HG03097 (cell line): ENCODE data around the gene RBM14.
"Not testable (repeated sequence)": the region's sequence is repeated elsewhere in the genome, so short reads cannot be mapped to it uniquely, and the experiment has no call there.

Experiments used
- ATAC-seq: cut with Tn5 transposase; IDR thresholded peaks from one replicate; pipeline ENCODE4 v1.9.1; 2021; ENCODE audit not compliant: unreplicated experiment, low FRiP score

Gene RBM14

DNA sequence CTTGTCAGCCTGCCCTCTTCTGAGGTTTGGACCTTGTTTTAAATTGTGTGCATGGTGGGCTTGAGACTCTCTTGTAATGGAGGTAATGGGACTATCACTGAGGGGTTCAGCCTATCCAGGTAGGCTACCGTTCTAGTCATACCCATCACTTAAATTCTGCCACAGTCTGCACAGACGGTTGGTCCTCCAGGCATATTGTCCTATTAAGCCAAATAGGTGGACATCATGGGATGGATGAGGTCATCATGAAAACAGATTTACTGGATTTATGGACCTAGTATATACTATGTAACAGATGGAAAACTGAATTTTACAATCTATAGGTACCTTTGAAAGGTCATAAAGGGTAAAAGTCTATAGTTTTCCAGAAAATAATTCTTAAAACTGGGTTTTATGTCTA lies 12.9 kb downstream of the RBM14 start:
- ATAC-seq: no peak

- ATAC-seq: no peak
These were observed 15.5 kb downstream of the RBM14 start for GRCh38 chr11:66631883-66632282.

- ATAC-seq: no peak
These were observed 16.5 kb downstream of the RBM14 start for GRCh38 chr11:66632952-66633351.

GRCh38 chr11:66636411-66636810 lies 20.0 kb downstream of the RBM14 start:
- ATAC-seq: no peak

- ATAC-seq: no peak
These were observed 21.2 kb downstream of the RBM14 start for GRCh38 chr11:66637557-66638176.

DNA sequence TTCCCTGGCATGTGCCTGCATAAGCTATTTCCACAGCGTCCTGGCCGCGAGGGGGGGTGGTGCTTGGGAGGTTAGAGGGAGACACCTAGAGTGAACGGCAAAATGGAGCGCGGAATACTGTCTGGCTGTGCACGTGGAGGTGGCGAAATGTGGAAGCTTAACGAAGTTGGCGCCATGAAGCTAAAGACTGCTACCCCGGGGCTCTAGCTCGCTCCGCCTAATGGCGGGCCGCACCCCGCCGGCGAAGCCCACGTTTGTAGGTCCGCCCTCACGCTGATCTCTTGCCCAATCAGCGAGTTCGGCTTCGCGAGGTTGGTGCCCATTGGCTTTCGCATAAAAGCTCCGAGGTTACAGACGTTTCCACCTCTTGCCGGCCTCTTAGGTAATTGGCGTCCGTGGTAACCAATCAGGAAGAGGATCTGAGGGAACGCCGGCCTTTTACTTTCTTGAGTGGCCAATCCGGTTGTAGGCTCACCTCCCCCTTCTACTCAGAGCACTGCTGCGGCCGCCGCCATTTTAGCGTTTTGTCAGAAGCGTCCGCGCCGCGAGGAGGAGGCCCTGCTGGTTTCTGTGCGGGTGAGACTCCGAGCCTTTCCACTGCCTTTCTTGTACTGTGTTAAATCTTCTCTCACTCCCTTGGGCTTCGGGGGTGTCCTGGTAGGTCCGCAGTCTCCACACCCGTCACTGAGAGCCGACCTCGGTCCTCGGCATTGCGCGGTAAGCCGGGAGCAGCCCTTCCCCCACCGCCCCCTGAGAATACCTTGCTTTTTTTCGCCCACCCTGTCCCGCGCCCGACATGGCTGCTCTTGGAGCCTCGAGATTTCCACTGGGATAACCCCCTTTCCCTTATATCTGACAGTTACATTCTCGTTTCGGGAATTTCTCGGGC lies 22.0 kb downstream of the RBM14 start, which contains the start of gene RBM4:
Gene RBM4 (plus strand): TSS at position 527 of the 889 bp plus-strand sequence. CDS start 1,009 bp downstream, outside the sequence.
- ATAC-seq: peak; percentile 88

DNA sequence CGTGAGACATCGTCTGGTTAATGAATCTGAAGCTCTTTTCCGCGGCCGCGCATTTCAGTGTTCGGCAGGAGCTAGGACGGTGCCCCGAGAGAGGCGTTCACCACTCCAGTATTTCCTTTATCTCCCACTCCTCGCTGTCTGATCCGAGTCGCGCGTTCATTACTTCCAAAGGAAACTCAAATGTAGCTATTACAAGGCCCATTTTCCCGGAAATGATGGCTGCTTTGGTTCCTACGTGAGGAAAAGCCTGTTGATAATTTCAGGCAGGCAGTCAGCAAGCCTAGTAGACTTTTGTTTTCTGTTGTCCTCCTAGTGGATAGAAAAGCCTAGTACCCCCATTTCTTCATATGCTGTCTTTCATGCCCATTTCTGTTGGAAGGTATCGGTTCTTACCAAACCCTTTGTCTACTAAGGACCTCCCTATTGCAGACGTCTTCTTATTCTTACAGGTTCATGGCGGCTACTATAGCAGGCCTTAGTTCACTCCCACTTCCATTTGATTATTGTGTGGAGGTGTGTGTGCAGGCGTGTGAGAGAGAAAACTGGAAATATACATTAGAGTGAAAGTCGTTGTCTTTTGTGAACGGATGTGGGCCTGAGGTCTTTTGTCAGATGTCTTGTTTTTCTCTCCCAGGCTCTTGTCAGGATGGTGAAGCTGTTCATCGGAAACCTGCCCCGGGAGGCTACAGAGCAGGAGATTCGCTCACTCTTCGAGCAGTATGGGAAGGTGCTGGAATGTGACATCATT lies 22.8 kb downstream of the RBM14 start:
- no peak for ATAC-seq

GRCh38 chr11:66639814-66640340 lies 23.4 kb downstream of the RBM14 start:
- ATAC-seq: not testable (repeated sequence)

- no peak for ATAC-seq
These were observed 25.4 kb downstream of the RBM14 start for GRCh38 chr11:66641834-66642233.

DNA sequence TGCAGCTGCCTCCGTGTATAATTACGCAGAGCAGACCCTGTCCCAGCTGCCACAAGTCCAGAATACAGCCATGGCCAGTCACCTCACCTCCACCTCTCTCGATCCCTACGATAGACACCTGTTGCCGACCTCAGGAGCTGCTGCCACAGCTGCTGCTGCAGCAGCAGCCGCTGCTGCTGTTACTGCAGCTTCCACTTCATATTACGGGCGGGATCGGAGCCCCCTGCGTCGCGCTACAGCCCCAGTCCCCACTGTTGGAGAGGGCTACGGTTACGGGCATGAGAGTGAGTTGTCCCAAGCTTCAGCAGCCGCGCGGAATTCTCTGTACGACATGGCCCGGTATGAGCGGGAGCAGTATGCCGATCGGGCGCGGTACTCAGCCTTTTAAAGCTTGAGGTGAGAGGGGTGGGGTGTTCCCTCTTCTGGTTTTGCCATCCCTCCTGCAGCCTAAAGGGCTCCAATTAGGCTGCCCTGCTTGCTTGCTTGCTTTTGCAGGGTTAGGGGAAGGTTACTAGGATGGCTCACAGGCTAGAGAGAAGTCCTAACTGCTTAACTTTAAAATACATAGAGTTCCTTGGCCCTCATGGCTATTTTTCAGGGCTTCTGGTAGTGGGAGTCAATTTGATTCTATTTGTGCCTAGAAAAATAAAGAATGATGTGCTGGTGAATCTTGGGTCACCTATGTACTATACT lies 27.5 kb downstream of the RBM14 start:
- no peak for ATAC-seq

GRCh38 chr11:66646828-66647227 lies 30.4 kb downstream of the RBM14 start:
- no peak for ATAC-seq

DNA sequence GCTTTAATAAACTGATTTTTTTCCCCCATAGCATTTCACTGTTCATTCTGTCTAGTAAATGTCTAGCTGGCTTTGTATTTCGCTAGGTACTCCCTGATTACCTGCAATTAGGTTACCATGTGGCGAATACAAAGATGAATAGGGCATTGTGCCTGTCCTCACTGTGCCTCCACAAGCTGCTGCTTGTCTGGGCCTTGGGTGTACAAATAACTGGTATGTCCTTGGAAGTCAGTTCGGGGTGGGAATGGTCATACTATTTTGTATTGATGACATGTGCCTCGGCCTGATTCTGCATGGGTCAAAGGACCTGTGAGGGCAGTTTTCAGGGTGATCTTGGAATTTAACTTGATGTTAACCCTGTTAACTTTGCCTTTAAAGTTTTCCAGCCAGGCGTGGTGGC lies 33.5 kb downstream of the RBM14 start:
- ATAC-seq: no peak

GRCh38 chr11:66651016-66651415 lies 34.6 kb downstream of the RBM14 start:
- ATAC-seq: no peak

GRCh38 chr11:66652651-66653050 lies 36.2 kb downstream of the RBM14 start:
- ATAC-seq: no peak

GRCh38 chr11:66653123-66653522 lies 36.7 kb downstream of the RBM14 start:
- no peak for ATAC-seq

GRCh38 chr11:66659763-66660162 lies 43.3 kb downstream of the RBM14 start:
- no peak for ATAC-seq

DNA sequence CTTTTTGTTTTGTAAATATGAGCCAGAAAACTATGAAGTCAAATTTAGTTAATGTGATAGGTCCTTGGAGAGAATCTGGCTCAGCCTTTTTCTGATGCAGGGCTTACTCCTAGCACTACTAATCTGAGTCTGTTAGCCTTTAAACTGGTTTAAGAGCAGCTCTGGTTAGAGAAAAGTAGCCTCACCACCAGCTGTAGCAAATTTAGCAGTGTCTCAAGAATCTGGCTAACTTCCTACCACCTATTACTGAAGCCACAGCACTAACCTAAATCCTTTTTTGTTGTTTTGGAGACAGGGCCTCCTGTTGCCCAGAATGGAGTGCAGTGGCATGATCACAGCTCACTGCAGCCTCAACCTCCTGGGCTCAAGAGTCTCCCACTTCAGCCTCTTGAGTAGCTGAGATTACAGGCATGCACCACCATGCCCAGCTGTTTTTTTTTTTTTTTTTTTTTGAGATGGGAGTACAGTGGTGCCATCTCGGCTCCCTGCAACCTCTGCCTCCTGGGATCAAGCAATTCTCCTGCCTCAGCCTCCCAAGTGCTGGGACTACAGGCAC lies 47.4 kb downstream of the RBM14 start:
- ATAC-seq: no peak

DNA sequence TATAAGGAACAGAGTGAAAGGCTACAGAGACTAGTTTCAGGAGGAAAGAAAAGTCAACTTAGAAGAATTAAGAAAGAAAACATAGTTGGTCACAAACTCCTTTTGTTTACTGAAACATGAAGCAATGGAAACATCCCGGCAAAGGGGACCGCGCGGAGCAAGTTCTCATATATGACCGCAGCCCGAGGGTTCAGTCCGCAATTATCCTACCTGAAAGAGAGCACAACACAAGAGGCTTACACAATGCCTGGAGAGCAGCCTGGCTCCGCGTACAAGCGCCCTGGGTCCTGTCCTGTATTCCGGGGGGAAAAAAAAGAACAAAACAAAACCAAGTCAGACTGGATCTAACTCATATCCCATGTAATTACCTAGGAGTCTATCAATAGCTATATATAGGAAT lies 48.9 kb downstream of the RBM14 start:
- no peak for ATAC-seq

GRCh38 chr11:66670816-66671215 lies 54.4 kb downstream of the RBM14 start:
- ATAC-seq: no peak

GRCh38 chr11:66674964-66675602 lies 58.7 kb downstream of the RBM14 start:
- ATAC-seq: no peak
